SK-N-SH treated with all-trans-retinoic acid at 6 μM for 48 hours (cell line): Measurements from ENCODE around the gene EGFL6.
"Not testable (repeated sequence)": the region's sequence is repeated elsewhere in the genome, so short reads cannot be mapped to it uniquely, and the experiment has no call there.

Experiments
- ATAC-seq: fragments of 200-7000 bp; cut with Tn5 transposase; 3 replicates; pipeline ENCODE4 v1.9.1; 2020; ENCODE audit warnings: mild to moderate bottlenecking, moderate library complexity
- ARNTL ChIP-seq: fragments of 450-650 bp; formaldehyde crosslinking; IDR thresholded peaks from 2 replicates; pipeline ENCODE4 v1.5.0; 2020; ENCODE audit warnings: low read depth, mild to moderate bottlenecking, moderate library complexity, borderline replicate concordance
- BACH2 ChIP-seq: fragments of 250-450 bp; sonication (Bioruptor Pico); IDR thresholded peaks from 2 replicates; pipeline ENCODE4 v1.9.0; 2021; ENCODE audit warnings: mild to moderate bottlenecking, borderline replicate concordance
- CREB5 ChIP-seq: fragments of 250-450 bp; sonication (Bioruptor Pico); IDR thresholded peaks from 2 replicates; pipeline ENCODE4 v1.5.1; 2020; ENCODE audit warnings: low read depth, mild to moderate bottlenecking, moderate library complexity
- CSDC2 ChIP-seq: fragments of 250-450 bp; sonication (Bioruptor Pico); IDR thresholded peaks from 2 replicates; pipeline ENCODE4 v1.5.0; 2020; ENCODE audit warnings: mild to moderate bottlenecking, moderate library complexity
- CSRNP3 ChIP-seq: fragments of 250-450 bp; sonication (Bioruptor Pico); IDR thresholded peaks from 2 replicates; pipeline ENCODE4 v1.5.1; 2021; ENCODE audit warnings: mild to moderate bottlenecking, moderate library complexity
- ESRRG ChIP-seq: fragments of 250-450 bp; sonication (Bioruptor Pico); IDR thresholded peaks from 2 replicates; pipeline ENCODE4 v1.6.1; 2021; ENCODE audit warnings: mild to moderate bottlenecking
- GLIS3 ChIP-seq: fragments of 250-450 bp; sonication (Bioruptor Pico); IDR thresholded peaks from 2 replicates; pipeline ENCODE4 v1.5.0; 2020; ENCODE audit warnings: mild to moderate bottlenecking, moderate library complexity
- ISL1 ChIP-seq: fragments of 250-450 bp; sonication (Bioruptor Pico); IDR thresholded peaks from 2 replicates; pipeline ENCODE4 v2.1.2; 2022; ENCODE audit warnings: mild to moderate bottlenecking, moderate library complexity
- OSR1 ChIP-seq: fragments of 250-450 bp; sonication (Bioruptor Pico); IDR thresholded peaks from 2 replicates; pipeline ENCODE4 v1.8.0; 2022; ENCODE audit warnings: moderate library complexity, mild to moderate bottlenecking, inconsistent platforms
- PPARA ChIP-seq: fragments of 250-450 bp; sonication (Bioruptor Pico); IDR thresholded peaks from 2 replicates; pipeline ENCODE4 v1.5.0; 2020; ENCODE audit warnings: mild to moderate bottlenecking, borderline replicate concordance
- RARB ChIP-seq: fragments of 250-450 bp; sonication (Bioruptor Pico); IDR thresholded peaks from 2 replicates; pipeline ENCODE4 v1.8.0; 2021; ENCODE audit warnings: mild to moderate bottlenecking, moderate library complexity
- SNAI2 ChIP-seq: fragments of 250-450 bp; sonication (Bioruptor Pico); IDR thresholded peaks from 2 replicates; pipeline ENCODE4 v1.5.0; 2020; ENCODE audit warnings: mild to moderate bottlenecking, moderate library complexity
- TCF4 ChIP-seq: fragments of 250-450 bp; sonication (Bioruptor Pico); IDR thresholded peaks from 2 replicates; pipeline ENCODE4 v1.8.0; 2021; ENCODE audit warnings: mild to moderate bottlenecking, moderate library complexity, borderline replicate concordance
- TOX ChIP-seq: fragments of 250-450 bp; sonication (Bioruptor Pico); IDR thresholded peaks from 2 replicates; pipeline ENCODE4 v1.8.0; 2021; ENCODE audit warnings: mild to moderate bottlenecking, moderate library complexity, borderline replicate concordance
- TSHZ2 ChIP-seq: fragments of 250-450 bp; sonication (Bioruptor Pico); IDR thresholded peaks from 2 replicates; pipeline ENCODE4 v1.5.0; 2020; ENCODE audit warnings: mild to moderate bottlenecking, moderate library complexity
- ZC3H10 ChIP-seq: fragments of 250-450 bp; sonication (Bioruptor Pico); IDR thresholded peaks from 2 replicates; pipeline ENCODE4 v1.5.1; 2021; ENCODE audit warnings: mild to moderate bottlenecking, moderate library complexity
- ZFP3 ChIP-seq: fragments of 250-450 bp; sonication (Bioruptor Pico); IDR thresholded peaks from 2 replicates; pipeline ENCODE4 v1.5.0; 2020; ENCODE audit warnings: mild to moderate bottlenecking, moderate library complexity
- ZFP30 ChIP-seq: fragments of 450-650 bp; formaldehyde crosslinking; IDR thresholded peaks from 2 replicates; pipeline ENCODE4 v1.5.0; 2022; ENCODE audit warnings: mild to moderate bottlenecking, moderate library complexity
- ZNF565 ChIP-seq: fragments of 450-650 bp; formaldehyde crosslinking; conservative IDR thresholded peaks from 2 replicates; pipeline ENCODE4 v1.5.0; 2020; ENCODE audit warnings: low read depth, mild to moderate bottlenecking, moderate library complexity
- ZNF70 ChIP-seq: fragments of 450-650 bp; formaldehyde crosslinking; IDR thresholded peaks from 2 replicates; pipeline ENCODE4 v1.5.0; 2020; ENCODE audit warnings: mild to moderate bottlenecking, moderate library complexity
- ZNF8 ChIP-seq: fragments of 450-650 bp; formaldehyde crosslinking; IDR thresholded peaks from 2 replicates; pipeline ENCODE4 v1.5.0; 2020; ENCODE audit warnings: mild to moderate bottlenecking, moderate library complexity

Gene EGFL6

GRCh38 chrX:13673016-13673415 is 103.6 kb downstream of the EGFL6 start:
- ATAC-seq = no peak
- TF ChIP-seq ISL1 (CRISPR knock-in tag) (no peak), TOX (CRISPR knock-in tag) (no peak), TSHZ2 (CRISPR knock-in tag) (no peak), ZFP3 (CRISPR knock-in tag) (no peak), TCF4 (CRISPR knock-in tag) (no peak), SNAI2 (CRISPR knock-in tag) (no peak), ZNF70 (no peak), OSR1 (no peak), RARB (CRISPR knock-in tag) (no peak), ZFP30 (CRISPR knock-in tag) (no peak), ZC3H10 (no peak), ZNF8 (CRISPR knock-in tag) (no peak), ESRRG (CRISPR knock-in tag) (no peak), CSDC2 (CRISPR knock-in tag) (no peak), CREB5 (no peak), ARNTL (no peak)

- no peak for TF ChIP-seq TSHZ2 (CRISPR knock-in tag)
- no peak for TF ChIP-seq ARNTL
- TF ChIP-seq CSRNP3 (CRISPR knock-in tag) = no peak
- no peak for TF ChIP-seq ISL1 (CRISPR knock-in tag)
- TF ChIP-seq ZNF8 (CRISPR knock-in tag) = no peak
- TF ChIP-seq PPARA (CRISPR knock-in tag) = no peak
- no peak for TF ChIP-seq GLIS3 (CRISPR knock-in tag)
- TF ChIP-seq CSDC2 (CRISPR knock-in tag) = no peak
- no peak for TF ChIP-seq ZNF70
These were observed 107.5 kb downstream of the EGFL6 start for GRCh38 chrX:13676885-13677284.

GRCh38 chrX:13679700-13680099 is 110.3 kb downstream of the EGFL6 start:
- ATAC-seq = not testable (repeated sequence)

More at GRCh38 chrX:13676885-13677284, 107.5 kb downstream of the EGFL6 start:
- ATAC-seq = no peak

- no peak for ATAC-seq
- TF ChIP-seq RARB (CRISPR knock-in tag) = no peak
- no peak for TF ChIP-seq ISL1 (CRISPR knock-in tag)
- no peak for TF ChIP-seq ZNF565
- no peak for TF ChIP-seq ESRRG (CRISPR knock-in tag)
- no peak for TF ChIP-seq ZFP30 (CRISPR knock-in tag)
- TF ChIP-seq PPARA (CRISPR knock-in tag) = no peak
- no peak for TF ChIP-seq BACH2 (CRISPR knock-in tag)
- no peak for TF ChIP-seq GLIS3 (CRISPR knock-in tag)
These were observed 112.2 kb downstream of the EGFL6 start for GRCh38 chrX:13681595-13681994.
